Astrocyte (in vitro differentiated cells and primary cell): ENCODE data around the gene CTCF. TPM values are rescaled to one million over a fixed set of nuclear protein-coding genes. Genes with fewer than 3 reads are reported as not detected.

Experiments used
- DNase-seq: peaks from one replicate; pipeline ENCODE4 v3.0.0-alpha.2; 2010; ENCODE audit warnings: low read depth
- FAIRE-seq: peaks from 2 replicates; lab custom pipeline; 2011; peaks lifted over from hg19 to GRCh38; lab: Jason Lieb, UNC
- H2AFZ ChIP-seq: 2 replicates; pipeline ENCODE4 v1.6.0; 2012; ENCODE audit warnings: low read depth, low read length, inconsistent platforms
- H3K27ac ChIP-seq: 2 replicates; pipeline ENCODE4 v1.5.1; 2011; ENCODE audit warnings: low read depth, low read length, inconsistent platforms
- H3K27me3 ChIP-seq: 2 replicates; pipeline ENCODE4 v1.6.0; 2011; ENCODE audit warnings: low read length, inconsistent platforms; ENCODE audit not compliant: insufficient read depth
- H3K36me3 ChIP-seq: 2 replicates; pipeline ENCODE4 v1.5.1; 2011; ENCODE audit warnings: low read length, inconsistent platforms; ENCODE audit not compliant: insufficient read depth
- H3K4me1 ChIP-seq: 2 replicates; pipeline ENCODE4 v1.5.1; 2011; ENCODE audit warnings: low read length, inconsistent platforms; ENCODE audit not compliant: insufficient read depth
- H3K4me2 ChIP-seq: 2 replicates; pipeline ENCODE4 v1.6.0; 2012; ENCODE audit warnings: low read length, inconsistent platforms
- H3K4me3 ChIP-seq: 2 replicates; pipeline ENCODE4 v1.5.1; 2011; ENCODE audit warnings: low read depth, mild to moderate bottlenecking, low read length, inconsistent platforms; ENCODE audit not compliant: insufficient read depth
- H3K79me2 ChIP-seq: 2 replicates; pipeline ENCODE4 v1.6.0; 2012; ENCODE audit warnings: mild to moderate bottlenecking, low read length, inconsistent platforms; ENCODE audit not compliant: insufficient read depth
- H3K9ac ChIP-seq: 2 replicates; pipeline ENCODE4 v1.6.0; 2012; ENCODE audit warnings: mild to moderate bottlenecking, low read length, inconsistent platforms
- H3K9me3 ChIP-seq: 2 replicates; pipeline ENCODE4 v1.5.1; 2012; ENCODE audit warnings: low read depth, mild to moderate bottlenecking, low read length, inconsistent platforms; ENCODE audit not compliant: insufficient read depth
- H4K20me1 ChIP-seq: 2 replicates; pipeline ENCODE4 v1.6.0; 2012; ENCODE audit warnings: low read length, inconsistent platforms; ENCODE audit not compliant: insufficient read depth
- H3K27ac Mint-ChIP-seq: one replicate; pipeline ENCODE4 v1.8.0; 2021; ENCODE audit warnings: mild to moderate bottlenecking, mixed read lengths; ENCODE audit not compliant: unreplicated experiment
- H3K27me3 Mint-ChIP-seq: one replicate; pipeline ENCODE4 v1.8.0; 2021; ENCODE audit warnings: low read depth, mixed read lengths; ENCODE audit not compliant: unreplicated experiment
- H3K36me3 Mint-ChIP-seq: one replicate; pipeline ENCODE4 v1.8.0; 2021; ENCODE audit warnings: low read depth, mixed read lengths; ENCODE audit not compliant: unreplicated experiment
- H3K4me1 Mint-ChIP-seq: one replicate; pipeline ENCODE4 v1.8.0; 2021; ENCODE audit warnings: low read depth, mixed read lengths; ENCODE audit not compliant: unreplicated experiment
- H3K4me3 Mint-ChIP-seq: one replicate; pipeline ENCODE4 v1.8.0; 2021; ENCODE audit warnings: mild to moderate bottlenecking, moderate library complexity, mixed read lengths; ENCODE audit not compliant: unreplicated experiment
- H3K9me3 Mint-ChIP-seq: one replicate; pipeline ENCODE4 v1.8.0; 2021; ENCODE audit warnings: mild to moderate bottlenecking, mixed read lengths; ENCODE audit not compliant: unreplicated experiment
- EZH2 ChIP-seq: IDR thresholded peaks from 2 replicates; pipeline ENCODE4 v1.6.1; 2012; ENCODE audit warnings: mild to moderate bottlenecking, low read length, inconsistent platforms; ENCODE audit not compliant: insufficient read depth
- total RNA-seq: library from RNA; stranded (reverse); gene quantifications from 2 replicates; pipeline ENCODE4 v1.2.1, GENCODE V29; 2021
- TF ChIP-seq, protein P1 (sequence below): IDR thresholded peaks from 2 replicates; pipeline ENCODE4 v1.5.1; 2011; ENCODE audit warnings: low read depth, mild to moderate bottlenecking, inconsistent platforms, low read length, moderate library complexity; ENCODE audit not compliant: insufficient read depth

The CTCF gene
- total RNA-seq, 1 donor from 2014 or later = 26.8 TPM

DNA sequence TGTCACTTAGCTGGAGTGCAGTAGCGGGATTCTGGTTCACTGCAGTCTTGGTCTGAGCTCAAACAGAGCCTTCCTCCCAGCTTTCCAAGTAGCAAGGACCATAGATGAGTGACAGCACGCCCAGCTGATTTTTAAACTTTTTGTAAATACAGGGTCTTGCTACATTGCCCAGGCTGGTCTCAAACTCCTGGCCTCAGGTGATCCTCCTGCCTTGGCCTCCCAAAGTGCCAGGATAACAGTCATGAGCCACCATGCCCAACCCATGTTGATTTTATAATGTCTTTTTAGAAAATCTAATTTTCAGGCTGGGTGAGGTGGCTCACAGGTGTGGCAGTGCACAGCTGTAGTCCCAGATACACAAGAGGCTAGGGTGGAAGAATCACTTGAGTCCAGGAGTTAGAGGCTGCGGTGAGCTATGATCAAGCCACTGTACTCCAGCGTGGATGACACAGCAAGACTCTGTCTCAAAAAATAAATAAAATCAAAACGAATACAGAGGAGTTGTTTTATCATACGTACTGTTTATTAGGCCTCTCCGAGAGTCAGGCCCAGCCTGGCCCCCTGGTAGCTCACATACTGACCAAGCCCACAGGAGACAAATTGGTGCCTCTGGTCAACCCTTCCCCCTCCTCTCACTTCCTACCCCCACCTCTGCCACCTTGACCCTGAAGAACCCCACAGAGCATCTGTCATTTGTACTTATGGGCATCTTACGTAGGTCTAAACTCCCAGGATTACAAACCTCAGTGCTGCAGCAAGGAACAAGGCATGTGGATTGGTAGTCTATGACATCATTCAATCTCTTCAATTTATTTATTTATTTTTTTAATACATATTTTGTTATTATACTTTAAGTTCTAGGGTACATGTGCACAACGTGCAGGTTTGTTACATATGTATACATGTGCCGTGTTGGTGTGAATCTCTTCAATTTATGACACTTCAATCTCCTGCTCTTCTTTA, 117.9 kb downstream of the CTCF start:
- no peaks in the 10 kb centered on the region for H3K9me3 ChIP-seq
- H4K20me1 ChIP-seq = peaks cover 8% of the 10 kb centered on the region
- no peak for FAIRE-seq
- H3K27ac ChIP-seq = no peak overlapping the region
- H3K4me1 Mint-ChIP-seq = no peaks in the 10 kb centered on the region
- no peak overlapping the region for H3K9ac ChIP-seq
- H3K79me2 ChIP-seq = no peaks in the 10 kb centered on the region
- no peak overlapping the region for H2AFZ ChIP-seq
- H3K27me3 ChIP-seq = no peaks in the 10 kb centered on the region
- TF ChIP-seq, protein P1, sequence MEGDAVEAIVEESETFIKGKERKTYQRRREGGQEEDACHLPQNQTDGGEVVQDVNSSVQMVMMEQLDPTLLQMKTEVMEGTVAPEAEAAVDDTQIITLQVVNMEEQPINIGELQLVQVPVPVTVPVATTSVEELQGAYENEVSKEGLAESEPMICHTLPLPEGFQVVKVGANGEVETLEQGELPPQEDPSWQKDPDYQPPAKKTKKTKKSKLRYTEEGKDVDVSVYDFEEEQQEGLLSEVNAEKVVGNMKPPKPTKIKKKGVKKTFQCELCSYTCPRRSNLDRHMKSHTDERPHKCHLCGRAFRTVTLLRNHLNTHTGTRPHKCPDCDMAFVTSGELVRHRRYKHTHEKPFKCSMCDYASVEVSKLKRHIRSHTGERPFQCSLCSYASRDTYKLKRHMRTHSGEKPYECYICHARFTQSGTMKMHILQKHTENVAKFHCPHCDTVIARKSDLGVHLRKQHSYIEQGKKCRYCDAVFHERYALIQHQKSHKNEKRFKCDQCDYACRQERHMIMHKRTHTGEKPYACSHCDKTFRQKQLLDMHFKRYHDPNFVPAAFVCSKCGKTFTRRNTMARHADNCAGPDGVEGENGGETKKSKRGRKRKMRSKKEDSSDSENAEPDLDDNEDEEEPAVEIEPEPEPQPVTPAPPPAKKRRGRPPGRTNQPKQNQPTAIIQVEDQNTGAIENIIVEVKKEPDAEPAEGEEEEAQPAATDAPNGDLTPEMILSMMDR = no peak
- TF ChIP-seq EZH2 = no peak
- no peaks in the 10 kb centered on the region for H3K9me3 Mint-ChIP-seq
- peaks cover 23% of the 10 kb centered on the region for H3K36me3 Mint-ChIP-seq
- H3K27ac Mint-ChIP-seq = peak overlapping the region; percentile 69
- H3K36me3 ChIP-seq = peaks cover 7% of the 10 kb centered on the region
- H3K4me1 ChIP-seq = no peaks in the 10 kb centered on the region
- H3K27me3 Mint-ChIP-seq = no peaks in the 10 kb centered on the region
- H3K4me2 ChIP-seq = no peak overlapping the region
- no peak overlapping the region for H3K4me3 Mint-ChIP-seq
- no peak overlapping the region for H3K4me3 ChIP-seq
- DNase-seq = no peak

DNA sequence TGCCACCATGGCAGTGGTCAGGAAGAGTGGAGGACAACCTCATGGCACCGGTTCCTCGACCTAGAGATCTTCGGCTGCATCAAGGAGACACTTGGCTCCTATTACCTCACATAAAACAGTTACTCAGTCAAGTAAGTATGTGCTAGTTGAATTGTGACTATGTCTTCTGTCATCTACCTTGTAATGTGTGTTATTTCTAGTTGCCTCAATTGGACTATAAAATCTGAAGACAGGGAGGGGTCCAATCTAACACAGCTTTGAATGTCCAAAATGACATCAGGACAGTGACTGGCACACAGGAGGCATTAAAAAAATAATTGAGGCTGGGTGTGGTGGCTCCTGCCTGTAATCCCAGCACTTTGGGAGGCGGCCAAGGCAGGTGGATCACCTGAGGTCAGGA, 121.4 kb downstream of the CTCF start:
- no peaks in the 10 kb centered on the region for H3K4me1 Mint-ChIP-seq
- no peak overlapping the region for H3K9ac ChIP-seq
- H3K27me3 ChIP-seq = no peaks in the 10 kb centered on the region
- DNase-seq (no peak), FAIRE-seq (no peak)
- no peaks in the 10 kb centered on the region for H3K9me3 Mint-ChIP-seq
- H3K4me3 Mint-ChIP-seq = no peak overlapping the region
- no peaks in the 10 kb centered on the region for H3K79me2 ChIP-seq
- TF ChIP-seq, protein P1 = no peak
- no peak for TF ChIP-seq EZH2
- peaks cover 23% of the 10 kb centered on the region for H3K36me3 Mint-ChIP-seq
- H3K4me3 ChIP-seq = no peak overlapping the region
- no peak overlapping the region for H3K27ac ChIP-seq
- H3K4me2 ChIP-seq = no peak overlapping the region
- no peak overlapping the region for H2AFZ ChIP-seq
- peaks cover 11% of the 10 kb centered on the region for H4K20me1 ChIP-seq
- H3K4me1 ChIP-seq = no peaks in the 10 kb centered on the region
- H3K36me3 ChIP-seq = peaks cover 7% of the 10 kb centered on the region
- H3K9me3 ChIP-seq = no peaks in the 10 kb centered on the region
- no peak overlapping the region for H3K27ac Mint-ChIP-seq
- no peaks in the 10 kb centered on the region for H3K27me3 Mint-ChIP-seq
